Muscle of arm (tissue), 12 donors: ENCODE measurements around the gene CCDC86. TPM values are rescaled to one million over a fixed set of nuclear protein-coding genes. Genes with fewer than 3 reads are reported as not detected.

Experiments used
- DNase-seq: peaks from one replicate; pipeline ENCODE4 v3.0.0-alpha.2; 2013
- polyA plus RNA-seq, 12 donors: library from polyadenylated mRNA; unstranded; fragments of 120-200 nt; gene quantifications; one replicate each; pipeline ENCODE4 v1.2.1, GENCODE V29; 2013; ENCODE audit not compliant: insufficient read length in 12 of 12

The CCDC86 gene
- polyA plus RNA-seq, 12 donors: 13.7 to 24.7 (median 17.4) TPM; not detected in 1

DNA sequence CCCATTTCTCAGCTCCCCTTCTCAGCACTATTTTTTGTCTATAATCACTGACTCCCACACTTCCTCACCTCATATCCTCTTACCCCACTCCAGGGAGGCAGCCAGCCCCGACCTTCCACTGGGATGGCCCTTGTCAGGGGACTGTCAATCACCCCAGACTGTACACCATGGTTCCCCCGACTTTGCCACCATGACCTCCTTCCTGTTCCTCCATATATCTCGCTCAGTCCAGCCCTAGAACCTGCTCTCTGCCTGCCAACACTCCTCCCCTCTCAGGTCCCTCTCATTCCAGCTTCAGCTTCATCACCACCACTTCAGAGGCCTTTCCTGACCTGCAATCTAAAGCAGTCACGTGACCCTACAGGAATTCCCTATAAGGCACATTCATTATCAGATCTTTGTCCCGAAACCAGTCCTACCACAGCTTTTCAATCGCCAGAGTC, 48.0 kb downstream of the CCDC86 start:
- no peak for DNase-seq

DNA sequence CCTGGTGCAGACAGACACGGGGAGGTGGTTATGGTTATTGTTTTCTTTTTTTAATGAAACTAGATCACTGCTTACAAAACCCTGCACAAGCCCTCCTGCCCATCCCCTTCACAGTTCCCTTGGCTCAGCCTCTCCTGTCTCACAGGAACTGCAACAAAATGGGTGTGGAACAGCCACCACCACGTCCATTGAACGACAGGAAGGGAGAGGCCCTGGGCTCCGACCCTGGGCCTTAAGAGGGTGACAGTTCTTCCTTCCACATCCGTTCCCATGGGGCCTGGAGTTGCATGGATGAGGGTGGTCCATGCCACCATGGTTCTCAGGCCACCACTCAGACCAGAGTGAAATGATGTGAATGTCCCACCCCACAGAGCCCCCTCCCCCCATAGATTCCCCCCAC, 48.8 kb downstream of the CCDC86 start:
- DNase-seq: no peak

DNA sequence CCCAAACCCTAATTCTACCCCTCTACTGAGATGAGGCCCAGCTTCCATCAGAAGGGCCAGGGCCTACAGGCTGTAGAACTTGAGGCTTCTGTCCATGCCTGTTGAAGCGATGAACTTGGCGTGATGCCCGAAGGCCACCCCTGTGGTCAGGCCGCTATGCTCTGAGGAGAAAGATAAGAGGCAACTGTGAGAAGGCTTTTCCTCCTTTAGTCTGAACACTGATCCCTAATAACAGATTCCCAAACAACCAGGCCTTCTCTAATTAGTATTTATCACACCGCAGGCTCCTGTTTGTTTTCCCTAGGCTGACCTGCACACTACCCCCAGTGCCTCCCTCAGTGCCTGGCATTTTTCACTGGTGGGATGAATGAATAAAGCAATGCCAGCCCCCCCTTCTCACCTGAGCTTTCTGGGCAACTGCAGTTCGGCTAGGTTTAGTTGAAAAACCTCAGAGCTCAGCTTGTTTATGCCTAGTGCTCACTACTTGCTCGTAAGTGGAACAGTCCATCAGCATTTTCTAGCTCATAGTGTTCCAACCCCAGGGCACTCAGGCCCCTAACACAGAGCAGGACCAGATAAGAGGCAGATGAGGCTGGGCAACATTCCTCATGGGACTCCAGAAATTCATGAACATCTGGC, 49.3 kb downstream of the CCDC86 start:
- no peak for DNase-seq

DNA sequence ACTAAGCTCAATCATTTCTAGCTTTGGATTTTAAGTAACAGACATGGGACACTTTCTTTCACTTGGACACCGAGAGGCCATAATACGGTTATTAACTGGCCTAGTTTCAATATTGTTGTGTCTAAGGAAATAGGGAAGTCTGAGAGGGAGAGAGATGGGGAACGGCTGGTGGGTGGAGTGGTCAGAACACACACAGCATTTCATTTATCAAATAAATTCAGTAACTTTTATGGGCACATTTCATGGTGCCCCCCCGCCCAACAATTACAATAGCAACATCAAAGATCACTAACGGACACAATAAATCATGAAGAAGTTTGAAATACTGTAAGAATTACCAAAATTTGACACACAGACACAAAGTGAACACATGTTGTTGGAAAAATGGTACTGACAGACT, 53.8 kb downstream of the CCDC86 start:
- DNase-seq: no peak

DNA sequence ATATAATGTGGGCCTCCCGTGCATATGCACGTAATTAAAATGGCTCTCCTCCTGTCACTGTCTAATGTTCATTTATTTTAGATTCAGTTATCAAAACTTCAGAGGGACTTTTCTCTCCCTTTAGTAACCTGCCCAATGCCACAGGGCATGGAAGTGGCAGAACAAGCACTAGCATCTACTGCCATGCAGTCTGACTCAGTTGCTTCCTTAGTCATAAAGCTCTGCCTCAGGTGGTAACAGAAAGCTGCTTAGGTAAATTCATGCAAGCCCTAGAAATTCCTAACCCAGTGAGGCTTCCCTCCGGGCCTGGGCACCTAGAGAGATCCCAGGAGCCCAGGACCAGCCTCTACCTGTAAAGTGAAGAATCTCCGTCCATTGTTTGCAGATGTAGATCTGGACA, 55.6 kb downstream of the CCDC86 start:
- DNase-seq: no peak

DNA sequence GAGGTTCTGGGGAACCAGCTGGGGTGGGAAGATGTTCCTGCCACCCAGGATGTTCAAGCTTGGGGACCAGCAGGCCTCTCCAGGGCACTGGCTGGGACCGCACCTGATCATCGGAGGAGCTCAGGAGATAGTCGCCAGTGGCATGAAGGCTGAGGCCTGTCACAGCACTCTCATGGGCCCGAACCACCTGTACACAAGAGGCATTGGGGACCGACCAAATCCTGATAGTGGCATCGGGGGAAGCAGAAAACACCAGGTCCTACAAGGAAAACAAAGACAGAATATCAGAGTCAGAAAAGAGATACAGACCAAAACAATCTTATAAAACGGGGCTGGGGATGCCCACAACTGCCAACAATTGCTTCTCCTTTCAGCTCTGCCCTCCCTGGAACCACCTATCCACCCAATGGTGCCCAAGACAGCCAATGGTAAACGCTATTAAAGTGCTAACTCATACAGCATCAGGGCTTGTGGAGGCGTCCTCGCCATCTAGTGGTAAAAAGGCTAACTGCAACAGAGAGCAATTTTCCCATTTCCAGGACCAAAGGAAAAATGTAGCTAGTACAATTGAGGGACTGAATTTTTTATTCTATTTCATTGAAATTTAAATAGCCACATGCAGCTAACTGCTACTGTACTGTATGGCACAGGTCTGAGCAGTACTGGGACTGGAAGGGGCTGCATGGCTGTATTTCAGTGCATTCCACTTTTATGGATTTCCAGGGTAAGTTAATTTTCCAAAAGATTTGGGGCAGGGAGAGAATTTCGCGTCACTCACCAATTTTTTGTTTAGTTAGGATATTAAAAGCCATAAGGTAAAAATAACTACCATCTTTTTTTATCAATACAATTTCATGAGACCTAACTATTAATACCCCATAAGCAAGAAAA, 57.4 kb downstream of the CCDC86 start:
- peak; percentile 68 for DNase-seq

DNA sequence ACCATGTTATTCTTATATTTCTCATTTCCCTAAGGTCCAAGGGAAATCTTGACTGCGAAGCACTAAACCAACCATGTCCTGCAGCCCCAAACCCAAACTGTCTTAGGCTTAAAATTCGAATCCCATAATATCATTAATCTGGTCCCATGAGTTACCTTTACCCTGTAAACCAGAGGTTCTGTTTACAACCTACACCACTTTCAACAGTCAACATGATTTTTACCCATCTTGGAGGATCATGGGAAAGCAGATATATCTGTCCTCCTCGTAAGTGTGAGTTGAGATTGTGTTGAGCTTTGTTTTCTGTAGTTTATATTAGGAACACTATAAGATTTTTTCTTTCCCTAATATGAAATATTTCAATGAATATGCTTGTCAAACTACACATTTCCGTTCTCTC, 58.1 kb downstream of the CCDC86 start:
- DNase-seq: no peak

Other genes with a start within 250 kb of the CCDC86 start
- 10 to 100 TPM in 1 of 12 donors, 1 to 10 TPM in 9, not detected in 2; 3.6 to 12.1 (median 5.7) TPM for gene MS4A8, start 142.5 kb upstream of the CCDC86 start, polyA plus RNA-seq
- gene MS4A18, start 117.4 kb upstream of the CCDC86 start, polyA plus RNA-seq: not detected
- not detected for gene MS4A15, start 85.2 kb upstream of the CCDC86 start, polyA plus RNA-seq
- gene MS4A10, start 56.8 kb upstream of the CCDC86 start, polyA plus RNA-seq: not detected
- gene PTGDR2, start 13.8 kb downstream of the CCDC86 start, polyA plus RNA-seq: 1 to 10 TPM in 2 of 12 donors, under 1 TPM in 8, not detected in 2; 0.64 to 1.2 (median 0.76) TPM
- gene ZP1, start 25.4 kb downstream of the CCDC86 start, polyA plus RNA-seq: under 1 TPM in 3 of 12 donors, not detected in 9; 0.11 to 0.24 (median 0.15) TPM
- gene PRPF19, start 64.5 kb downstream of the CCDC86 start, polyA plus RNA-seq: 10 to 100 TPM in 11 of 12 donors, not detected in 1; 53.4 to 83.9 (median 64.8) TPM
- 100 to 1,000 TPM in 5 of 12 donors, 10 to 100 TPM in 6, not detected in 1; 80.2 to 123 (median 97.2) TPM for gene TMEM109, start 72.0 kb downstream of the CCDC86 start, polyA plus RNA-seq
- 10 to 100 TPM in 11 of 12 donors, not detected in 1; 21.7 to 52.2 (median 35.2) TPM for gene TMEM132A, start 82.3 kb downstream of the CCDC86 start, polyA plus RNA-seq
- gene SLC15A3, start 110.1 kb downstream of the CCDC86 start, polyA plus RNA-seq: 10 to 100 TPM in 11 of 12 donors, not detected in 1; 14.1 to 49.0 (median 21.4) TPM
- 1 to 10 TPM in 2 of 12 donors, under 1 TPM in 8, not detected in 2; 0.33 to 2.1 (median 0.81) TPM for gene CD6, start 129.6 kb downstream of the CCDC86 start, polyA plus RNA-seq